HS-5 (cell line): ENCODE data around the gene KRT4.

ENCODE experiments used
- DNase-seq: peaks from one replicate; pipeline ENCODE4 v3.0.0-alpha.2; 2012; ENCODE audit warnings: low read depth

Gene KRT4

GRCh38 chr12:52792185-52793029 is 21.5 kb downstream of the KRT4 start:
- no peak for DNase-seq

- DNase-seq: no peak
These were observed 22.4 kb downstream of the KRT4 start for GRCh38 chr12:52791271-52792184.

- no peak for DNase-seq
These were observed 23.3 kb downstream of the KRT4 start for GRCh38 chr12:52790427-52791270.

GRCh38 chr12:52789637-52790426 is 24.1 kb downstream of the KRT4 start:
- no peak for DNase-seq

GRCh38 chr12:52788876-52789636 is 24.9 kb downstream of the KRT4 start:
- no peak for DNase-seq

GRCh38 chr12:52788192-52788875 is 25.6 kb downstream of the KRT4 start:
- no peak for DNase-seq

- DNase-seq: no peak
These were observed 26.4 kb downstream of the KRT4 start for GRCh38 chr12:52787324-52788191.

- DNase-seq: no peak
These were observed 29.0 kb downstream of the KRT4 start for GRCh38 chr12:52784909-52785308.

- no peak for DNase-seq
These were observed 30.2 kb downstream of the KRT4 start for GRCh38 chr12:52783563-52784316.

GRCh38 chr12:52782502-52782901 is 31.4 kb downstream of the KRT4 start:
- no peak for DNase-seq

GRCh38 chr12:52781399-52782082 is 32.4 kb downstream of the KRT4 start:
- no peak for DNase-seq

GRCh38 chr12:52779914-52780313 is 34.0 kb downstream of the KRT4 start:
- no peak for DNase-seq

GRCh38 chr12:52778833-52779232 is 35.1 kb downstream of the KRT4 start:
- no peak for DNase-seq

GRCh38 chr12:52777566-52777965 is 36.4 kb downstream of the KRT4 start:
- DNase-seq: no peak

GRCh38 chr12:52776913-52777395 is 37.0 kb downstream of the KRT4 start, which contains the start of gene KRT76:
TSS of gene KRT76 (minus strand) at chr12:52777345. CDS start at chr12:52777291, 54 bp downstream.
- DNase-seq: no peak

GRCh38 chr12:52776435-52776834 is 37.5 kb downstream of the KRT4 start:
- no peak for DNase-seq

- DNase-seq: no peak
These were observed 39.2 kb downstream of the KRT4 start for GRCh38 chr12:52774629-52775250.
